ENCODE data around the gene PXYLP1. TPM values are rescaled to one million over a fixed set of nuclear protein-coding genes. Genes with fewer than 3 reads are reported as not detected.

PXYLP1 gene
- total RNA-seq, 1 experiment from 2014 or later = 6.2 TPM

DNA sequence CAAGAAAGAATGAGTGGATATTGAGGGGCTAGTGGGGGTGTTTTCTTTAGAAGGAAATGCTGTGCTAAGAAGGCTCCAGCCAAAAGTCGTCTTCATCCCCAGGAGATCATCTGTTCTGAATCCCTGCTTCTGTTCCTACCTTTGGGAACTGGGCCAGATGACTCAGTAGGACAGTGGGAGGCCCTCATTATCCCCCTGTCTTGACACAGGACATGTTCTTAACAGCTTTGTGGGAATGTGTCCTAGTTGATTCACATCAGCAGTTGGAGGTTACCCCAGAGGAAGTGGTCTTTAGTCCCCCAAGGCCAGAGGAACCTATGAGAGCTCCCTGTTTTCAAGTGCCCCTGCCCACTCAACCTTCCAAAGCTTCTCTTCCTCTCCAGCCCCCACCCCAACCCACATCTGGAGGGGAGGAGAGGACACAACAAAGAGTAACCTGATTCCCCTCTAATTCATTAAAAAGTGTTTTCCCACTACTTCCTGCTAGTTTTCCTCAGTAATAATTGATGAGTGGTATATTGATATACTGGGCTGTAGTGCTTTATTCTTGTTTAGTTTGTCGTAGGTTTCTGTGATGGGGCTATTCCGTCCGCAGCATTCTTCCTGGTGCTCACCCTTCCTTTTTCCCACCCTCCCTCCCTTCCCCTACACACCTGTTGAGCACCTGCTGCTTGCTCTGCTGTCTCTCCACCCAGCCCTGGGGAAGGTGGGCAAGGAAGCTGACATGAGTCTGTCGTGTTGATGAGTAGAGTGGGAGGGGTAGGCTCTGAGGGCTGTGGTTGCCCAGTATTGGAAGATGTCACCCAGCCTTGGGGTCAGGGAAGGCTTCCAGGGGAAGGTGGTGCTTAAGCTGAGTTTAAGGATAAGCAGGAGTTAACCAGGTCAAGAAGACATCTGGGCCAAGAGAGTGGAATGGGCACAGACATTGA is 9.3 kb downstream of the PXYLP1 start:
- Histone ChIP-seq H4K20me1 (ENCODE audit: low read length) (no peaks in the 10 kb centered on the region), H3K9me3 (ENCODE audit: low read length) (no peaks in the 10 kb centered on the region), H3K27ac (ENCODE audit: low read length) (no peak overlapping the region), H3K9ac (ENCODE audit: low read length) (no peak overlapping the region), H2AFZ (ENCODE audit: low read length) (no peak overlapping the region), H3K4me2 (ENCODE audit: low read length) (no peak overlapping the region), H3F3A (ENCODE audit: low read length, unreplicated experiment) (no peaks in the 10 kb centered on the region), H3K4me3 (ENCODE audit: low read length) (no peak overlapping the region), H3K79me2 (ENCODE audit: low read length) (no peaks in the 10 kb centered on the region), H3K4me1 (ENCODE audit: insufficient read depth, low read length) (no peaks in the 10 kb centered on the region), H3K36me3 (ENCODE audit: low read depth, low read length) (no peaks in the 10 kb centered on the region), H3K9me2 (replicated peaks; ENCODE audit: low read length) (no peaks in the 10 kb centered on the region), H3K27me3 (ENCODE audit: low read length) (no peaks in the 10 kb centered on the region)
- TF ChIP-seq EZH2phosphoT487 (IDR thresholded peaks at IDR 0.05; ENCODE audit: borderline replicate concordance, low read length) (no peak), EZH2 (IDR thresholded peaks at IDR 0.05; ENCODE audit: low read length, unreplicated experiment) (no peak)
- TF ChIP-seq, protein P1, sequence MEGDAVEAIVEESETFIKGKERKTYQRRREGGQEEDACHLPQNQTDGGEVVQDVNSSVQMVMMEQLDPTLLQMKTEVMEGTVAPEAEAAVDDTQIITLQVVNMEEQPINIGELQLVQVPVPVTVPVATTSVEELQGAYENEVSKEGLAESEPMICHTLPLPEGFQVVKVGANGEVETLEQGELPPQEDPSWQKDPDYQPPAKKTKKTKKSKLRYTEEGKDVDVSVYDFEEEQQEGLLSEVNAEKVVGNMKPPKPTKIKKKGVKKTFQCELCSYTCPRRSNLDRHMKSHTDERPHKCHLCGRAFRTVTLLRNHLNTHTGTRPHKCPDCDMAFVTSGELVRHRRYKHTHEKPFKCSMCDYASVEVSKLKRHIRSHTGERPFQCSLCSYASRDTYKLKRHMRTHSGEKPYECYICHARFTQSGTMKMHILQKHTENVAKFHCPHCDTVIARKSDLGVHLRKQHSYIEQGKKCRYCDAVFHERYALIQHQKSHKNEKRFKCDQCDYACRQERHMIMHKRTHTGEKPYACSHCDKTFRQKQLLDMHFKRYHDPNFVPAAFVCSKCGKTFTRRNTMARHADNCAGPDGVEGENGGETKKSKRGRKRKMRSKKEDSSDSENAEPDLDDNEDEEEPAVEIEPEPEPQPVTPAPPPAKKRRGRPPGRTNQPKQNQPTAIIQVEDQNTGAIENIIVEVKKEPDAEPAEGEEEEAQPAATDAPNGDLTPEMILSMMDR (conservative IDR thresholded peaks at IDR 0.05; ENCODE audit: low read depth, low read length) = no peak
- intact Hi-C loops (cut with micrococcal nuclease) = no loop called here
- ChIA-PET POLR2A (ENCODE audit: unreplicated experiment) (no interaction called here), CTCF (no interaction called here)
- ATAC-seq (no peak), DNase-seq (no peak)
- no TSS peak for BruUV-seq (replicated peaks)

DNA sequence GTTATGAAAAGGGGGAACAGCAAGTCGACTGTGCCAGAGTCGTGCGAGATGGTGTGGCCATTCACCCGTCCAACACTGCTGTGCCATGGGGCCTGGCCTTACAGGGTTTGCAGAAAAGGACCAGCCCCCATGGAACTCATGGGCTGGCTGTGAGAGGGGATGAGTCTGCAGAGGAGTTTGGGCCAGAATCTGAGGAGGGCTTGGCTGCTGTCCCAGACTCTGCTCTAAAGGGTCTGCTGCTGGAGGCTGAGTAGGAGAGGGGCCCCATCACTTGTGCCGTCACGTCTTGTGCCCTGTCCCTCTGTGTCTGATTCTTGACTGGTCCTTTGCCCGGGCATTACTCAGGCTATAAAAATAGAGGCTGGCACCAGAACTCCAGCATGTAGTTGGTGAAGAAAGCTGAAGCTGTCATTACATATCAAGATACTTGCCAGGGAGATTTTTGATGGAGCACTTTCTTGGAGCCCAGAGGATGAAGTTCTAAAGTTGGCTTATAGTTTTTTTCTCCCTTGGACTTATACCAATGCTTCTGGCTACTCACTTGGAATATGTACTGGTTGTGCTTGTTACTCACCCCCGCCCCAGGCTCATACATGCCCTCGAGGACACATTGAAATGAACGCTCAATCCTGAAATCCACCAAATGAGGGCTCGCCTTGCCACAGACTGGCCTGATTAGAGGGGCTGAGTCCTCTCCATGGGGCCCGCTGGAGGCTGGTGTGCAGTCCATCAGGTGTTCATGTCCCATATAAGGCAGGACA is 10.2 kb downstream of the PXYLP1 start:
- Histone ChIP-seq H3K79me2 (ENCODE audit: low read length) (no peaks in the 10 kb centered on the region), H3K4me3 (ENCODE audit: low read length) (no peak overlapping the region), H3K9me3 (ENCODE audit: low read length) (no peaks in the 10 kb centered on the region), H3K9ac (ENCODE audit: low read length) (no peak overlapping the region), H3F3A (ENCODE audit: low read length, unreplicated experiment) (no peaks in the 10 kb centered on the region), H3K4me1 (ENCODE audit: insufficient read depth, low read length) (no peaks in the 10 kb centered on the region), H3K27ac (ENCODE audit: low read length) (no peak overlapping the region), H3K4me2 (ENCODE audit: low read length) (no peak overlapping the region), H4K20me1 (ENCODE audit: low read length) (no peaks in the 10 kb centered on the region), H3K27me3 (ENCODE audit: low read length) (no peaks in the 10 kb centered on the region), H2AFZ (ENCODE audit: low read length) (no peak overlapping the region), H3K9me2 (replicated peaks; ENCODE audit: low read length) (no peaks in the 10 kb centered on the region), H3K36me3 (ENCODE audit: low read depth, low read length) (no peaks in the 10 kb centered on the region)
- CTCF ChIA-PET = no interaction called here
- no peak for DNase-seq
- TF ChIP-seq EZH2phosphoT487 (IDR thresholded peaks at IDR 0.05; ENCODE audit: borderline replicate concordance, low read length) (no peak), EZH2 (IDR thresholded peaks at IDR 0.05; ENCODE audit: low read length, unreplicated experiment) (no peak)
- TF ChIP-seq, protein P1 (conservative IDR thresholded peaks at IDR 0.05; ENCODE audit: low read depth, low read length) = no peak
- intact Hi-C loops (cut with micrococcal nuclease) = no loop called here
- POLR2A ChIA-PET (ENCODE audit: unreplicated experiment) = no interaction called here
- ATAC-seq = no peak
- no TSS peak for BruUV-seq (replicated peaks)
